ENCODE results near the gene ARHGAP8.
"Not testable (repeated sequence)": the region's sequence is repeated elsewhere in the genome, so short reads cannot be mapped to it uniquely, and the experiment has no call there.

ARHGAP8 gene

GRCh38 chr22:44837481-44837880 is 85.1 kb downstream of the ARHGAP8 start:
- DNase-seq, result no peak

- no peak for DNase-seq
Measured at GRCh38 chr22:44838316-44839016, 86.1 kb downstream of the ARHGAP8 start.

DNA sequence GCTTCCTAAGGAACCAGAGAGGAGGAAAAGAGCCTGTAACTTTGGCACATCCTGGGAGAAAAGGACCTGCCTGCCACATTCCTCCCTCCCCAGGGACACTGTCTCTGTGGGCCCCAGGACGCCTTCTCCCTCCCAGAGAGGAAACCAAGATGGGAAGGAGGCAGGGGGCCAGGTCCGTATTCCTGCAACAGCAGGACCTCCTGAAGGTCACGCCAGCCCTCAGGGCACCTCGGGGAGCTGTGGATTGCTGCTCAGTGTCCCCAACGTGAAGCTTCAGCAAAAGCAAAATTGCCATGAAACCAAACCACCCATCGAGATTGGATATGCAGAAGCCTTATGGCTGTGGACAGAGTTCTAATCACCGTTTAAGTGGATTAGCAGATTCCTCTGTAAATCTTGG is 86.7 kb downstream of the ARHGAP8 start:
- no peak for DNase-seq

GRCh38 chr22:44839721-44840120 is 87.3 kb downstream of the ARHGAP8 start:
- no peak for DNase-seq

- DNase-seq, result no peak
Measured at GRCh38 chr22:44840611-44841322, 88.4 kb downstream of the ARHGAP8 start.

GRCh38 chr22:44842417-44842816 is 90.0 kb downstream of the ARHGAP8 start:
- no peak for DNase-seq

GRCh38 chr22:44845191-44845590 is 92.8 kb downstream of the ARHGAP8 start:
- no peak for DNase-seq

DNA sequence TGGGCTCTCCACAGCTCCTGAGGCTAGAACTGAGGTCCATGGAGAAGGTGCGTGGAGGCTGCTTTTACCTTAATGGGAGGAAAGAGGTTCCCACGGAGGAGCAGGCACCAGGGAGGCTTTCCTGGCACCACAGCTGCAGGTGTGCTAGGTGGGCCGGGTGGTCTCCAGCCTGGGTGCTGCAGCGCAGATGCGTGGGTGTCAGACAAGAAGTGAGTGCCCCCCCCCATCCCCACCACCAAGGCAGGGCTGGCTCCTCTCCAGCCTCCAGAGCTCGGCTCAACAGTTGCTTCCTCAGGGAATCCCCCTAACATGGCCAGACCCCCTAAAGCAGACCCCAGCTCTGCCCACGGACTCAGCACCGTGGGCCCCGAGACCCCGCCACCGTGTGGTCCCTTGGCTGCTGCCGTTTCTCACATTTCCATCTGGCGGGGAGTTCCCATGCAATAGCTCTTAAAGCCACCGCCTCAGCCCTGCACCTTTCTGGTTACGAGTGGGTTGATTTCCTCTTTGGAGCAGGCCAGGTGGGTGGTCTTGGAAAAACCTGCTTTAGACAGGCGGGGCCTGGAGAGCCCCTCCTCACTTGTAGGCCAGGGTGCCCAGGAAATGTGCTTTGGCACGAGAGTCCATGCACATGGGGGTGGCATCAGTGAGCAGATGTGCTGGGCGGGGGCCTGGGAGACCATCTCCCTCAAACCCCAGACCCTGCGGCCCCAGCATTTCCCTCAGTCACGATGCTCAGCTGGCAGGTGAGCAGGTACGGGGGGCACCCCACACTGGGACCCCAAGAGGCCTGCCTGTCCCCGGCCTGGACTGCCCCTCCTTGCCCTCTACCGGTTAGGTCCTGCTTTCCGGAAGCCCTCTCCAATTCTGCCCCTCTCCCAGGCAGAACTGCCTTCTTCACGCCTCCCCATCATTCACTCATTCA is 93.7 kb downstream of the ARHGAP8 start:
- no peak for DNase-seq

DNA sequence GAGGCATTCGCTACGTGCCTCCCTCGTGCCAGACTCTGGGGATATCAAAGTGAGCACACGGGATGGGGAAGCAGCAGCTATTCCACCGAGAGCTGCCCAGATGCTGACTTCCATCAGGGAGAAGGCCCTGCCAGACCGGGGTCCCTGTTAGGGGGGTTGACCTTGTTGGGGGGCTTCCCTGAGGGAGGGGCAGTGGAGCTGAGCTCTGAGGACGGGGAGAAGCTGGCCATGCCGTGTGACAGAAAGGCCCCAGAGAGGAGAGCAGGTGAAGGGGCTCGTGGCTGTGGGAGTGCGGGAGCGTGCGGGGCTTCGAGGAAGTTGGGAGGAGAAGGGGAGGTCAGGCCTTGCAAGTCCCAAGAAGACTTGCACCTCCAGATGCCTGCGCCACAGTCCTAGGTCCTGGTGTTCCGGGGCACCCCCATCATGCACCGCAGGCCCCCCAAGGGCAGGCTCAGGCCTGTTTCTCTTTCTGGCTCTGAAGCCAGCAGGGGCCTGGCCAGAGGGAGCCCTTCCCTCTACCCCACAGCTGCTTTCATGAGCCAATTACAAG is 94.4 kb downstream of the ARHGAP8 start:
- no peak for DNase-seq

- no peak for DNase-seq
Measured at GRCh38 chr22:44847380-44847779, 95.0 kb downstream of the ARHGAP8 start.

- no peak for DNase-seq
Measured at GRCh38 chr22:44847892-44848291, 95.5 kb downstream of the ARHGAP8 start.

- DNase-seq, result no peak
Measured at GRCh38 chr22:44848296-44848741, 95.9 kb downstream of the ARHGAP8 start.

DNA sequence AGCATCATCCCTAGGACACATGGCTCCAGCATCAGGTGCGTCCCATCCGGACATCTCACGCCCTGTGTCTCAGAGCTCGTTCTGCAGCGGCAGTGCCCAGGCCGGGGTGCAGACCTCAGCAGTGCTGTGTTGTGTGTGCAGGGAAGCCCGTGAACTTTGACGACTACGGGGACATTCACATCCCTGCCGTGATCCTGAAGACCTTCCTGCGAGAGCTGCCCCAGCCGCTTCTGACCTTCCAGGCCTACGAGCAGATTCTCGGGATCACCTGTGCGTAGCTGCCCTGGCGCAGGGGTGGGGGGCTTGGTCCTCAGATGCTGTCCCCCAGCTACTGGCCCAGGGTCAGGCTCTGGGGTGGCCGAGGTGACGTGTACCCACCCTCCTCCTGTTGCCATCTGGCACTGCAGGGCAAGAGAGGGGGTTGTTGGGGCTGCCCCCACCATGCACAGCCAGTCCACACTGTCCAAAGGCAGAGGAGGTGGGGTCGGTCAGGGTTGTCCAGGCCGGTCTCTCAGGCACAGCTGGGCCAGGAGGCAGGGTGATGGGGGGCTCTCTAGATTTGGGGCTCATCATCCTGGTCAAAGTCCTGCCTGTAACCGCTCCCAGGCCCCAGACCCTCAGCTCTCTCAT is 96.5 kb downstream of the ARHGAP8 start:
- no peak for DNase-seq

GRCh38 chr22:44850946-44851345 is 98.6 kb downstream of the ARHGAP8 start:
- DNase-seq, result no peak

- DNase-seq, result not testable (repeated sequence)
Measured at GRCh38 chr22:44854641-44855040, 102.3 kb downstream of the ARHGAP8 start.

DNA sequence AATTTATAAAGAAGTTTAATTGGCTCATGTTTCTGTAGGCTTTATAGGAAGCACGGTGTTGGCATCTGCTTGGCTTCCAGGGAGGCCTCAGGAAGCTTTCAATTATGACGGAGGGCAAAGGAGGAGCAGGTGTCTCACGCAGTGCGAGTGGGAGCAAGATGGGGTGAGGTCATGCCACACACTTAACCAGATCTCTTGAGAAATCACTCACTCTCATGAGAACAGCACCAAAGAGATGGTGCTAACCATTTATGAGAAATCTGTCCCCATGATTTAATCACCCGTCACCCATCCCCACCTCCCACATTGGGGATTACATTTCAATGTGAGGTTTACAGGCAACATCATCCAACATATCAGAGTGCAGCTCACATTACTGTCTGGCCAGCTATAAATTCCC is 103.5 kb downstream of the ARHGAP8 start:
- no peak for DNase-seq

DNA sequence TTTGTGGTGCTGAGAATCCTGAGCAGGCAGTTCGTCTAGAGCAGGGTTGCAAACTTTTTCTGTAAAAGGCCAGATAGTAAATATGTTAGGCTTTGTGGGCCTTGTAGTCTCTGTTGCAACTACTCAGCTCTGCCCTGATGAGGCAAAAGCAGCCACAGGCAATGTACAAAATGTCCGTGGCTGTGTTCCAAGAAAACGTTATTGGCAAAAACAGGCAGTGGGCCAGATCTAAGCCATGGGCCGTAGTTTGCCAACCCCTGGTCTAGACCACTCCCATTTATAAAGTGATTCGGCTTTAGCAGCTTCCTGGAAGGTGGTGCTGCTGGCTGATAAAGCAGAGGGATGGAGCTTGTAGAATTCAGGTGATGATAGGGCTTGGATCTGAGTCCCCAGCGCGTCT is 106.4 kb downstream of the ARHGAP8 start:
- DNase-seq, result not testable (repeated sequence)

DNA sequence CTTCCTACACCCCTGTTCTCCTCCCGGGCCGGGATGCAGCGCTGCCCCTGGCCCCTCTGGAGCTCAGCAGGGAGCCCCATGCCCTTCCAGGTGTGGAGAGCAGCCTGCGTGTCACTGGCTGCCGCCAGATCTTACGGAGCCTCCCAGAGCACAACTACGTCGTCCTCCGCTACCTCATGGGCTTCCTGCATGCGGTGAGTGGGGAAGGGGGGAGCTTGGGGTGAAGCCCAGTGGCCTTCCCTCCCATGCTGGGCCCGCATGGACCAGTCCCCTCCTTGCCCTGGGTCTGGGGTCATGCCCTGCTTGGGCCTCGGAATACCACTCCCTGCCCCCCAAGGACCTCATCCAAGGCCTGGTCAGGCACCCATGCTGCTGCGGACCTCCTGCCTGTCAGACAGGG is 107.3 kb downstream of the ARHGAP8 start:
- DNase-seq, result no peak

DNA sequence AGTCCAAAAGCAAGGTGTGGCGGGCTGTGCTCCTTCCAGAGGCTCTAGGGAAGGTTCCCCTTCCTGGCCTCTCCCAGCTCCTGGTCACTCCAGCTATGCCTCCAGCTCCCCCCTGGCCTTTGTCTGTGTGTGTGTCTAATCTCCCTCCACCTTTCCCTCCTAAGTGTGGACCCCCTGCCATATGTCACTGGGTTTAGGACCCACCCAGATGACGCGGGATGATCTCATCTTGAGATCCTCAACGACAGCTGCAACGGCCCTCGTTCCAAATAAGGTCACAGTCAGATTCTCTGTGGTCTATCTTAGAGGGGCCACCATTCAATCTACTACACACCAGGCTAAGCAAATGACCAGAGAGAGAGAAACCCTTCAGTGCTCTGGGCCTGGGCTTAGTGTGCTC is 107.9 kb downstream of the ARHGAP8 start:
- no peak for DNase-seq

GRCh38 chr22:44861245-44861644 is 108.9 kb downstream of the ARHGAP8 start:
- no peak for DNase-seq

- no peak for DNase-seq
Measured at GRCh38 chr22:44862281-44862680, 109.9 kb downstream of the ARHGAP8 start.

All from central memory CD4-positive, alpha-beta T cell (primary cell).